GM04503 (cell line): ENCODE measurements around the gene KCNK4.

Experiments
- DNase-seq: peaks from one replicate; pipeline ENCODE4 v3.0.0-alpha.2; 2012; ENCODE audit warnings: low read depth

The KCNK4 gene

GRCh38 chr11:64291752-64292459 lies 804 bp downstream of the KCNK4 start:
- no peak for DNase-seq

- DNase-seq, result no peak
Measured at GRCh38 chr11:64292460-64293254, 1.6 kb downstream of the KCNK4 start.

GRCh38 chr11:64294774-64295173 lies 3.7 kb downstream of the KCNK4 start:
- DNase-seq, result no peak

GRCh38 chr11:64295760-64296159 lies 4.7 kb downstream of the KCNK4 start:
- no peak for DNase-seq

- no peak for DNase-seq
Measured at GRCh38 chr11:64296236-64296635, 5.1 kb downstream of the KCNK4 start.

GRCh38 chr11:64296830-64297698 lies 6.0 kb downstream of the KCNK4 start:
- no peak for DNase-seq

- DNase-seq, result no peak
Measured at GRCh38 chr11:64297699-64298358, 6.7 kb downstream of the KCNK4 start.

GRCh38 chr11:64298966-64299846 lies 8.1 kb downstream of the KCNK4 start:
- DNase-seq, result no peak

GRCh38 chr11:64299847-64300648 lies 8.9 kb downstream of the KCNK4 start, which contains the start of gene CATSPERZ:
TSS of gene CATSPERZ (plus strand) at chr11:64300358. CDS start at chr11:64300411, 53 bp downstream.
- DNase-seq, result no peak

- DNase-seq, result no peak
Measured at GRCh38 chr11:64303109-64304031, 12.3 kb downstream of the KCNK4 start.

- DNase-seq, result no peak
Measured at GRCh38 chr11:64304032-64304315, 12.9 kb downstream of the KCNK4 start.

GRCh38 chr11:64304316-64305072 lies 13.4 kb downstream of the KCNK4 start:
- DNase-seq, result no peak

GRCh38 chr11:64305075-64305690 lies 14.1 kb downstream of the KCNK4 start, which contains the start of gene ESRRA:
TSS of gene ESRRA (plus strand) at chr11:64305524. CDS start at chr11:64307180, 1,656 bp downstream.
- no peak for DNase-seq

GRCh38 chr11:64305691-64306562 lies 14.8 kb downstream of the KCNK4 start:
- DNase-seq, result no peak

GRCh38 chr11:64306563-64306875 lies 15.4 kb downstream of the KCNK4 start:
- DNase-seq, result no peak

GRCh38 chr11:64306876-64307622 lies 15.9 kb downstream of the KCNK4 start:
- DNase-seq, result no peak
